Measurements from ENCODE around the gene EIPR1.
"Not testable (repeated sequence)": the region's sequence is repeated elsewhere in the genome, so short reads cannot be mapped to it uniquely, and the experiment has no call there.

Gene EIPR1

GRCh38 chr2:3283876-3284656 is 93.6 kb downstream of the EIPR1 start:
- not testable (repeated sequence) for DNase-seq

GRCh38 chr2:3283206-3283605 is 94.4 kb downstream of the EIPR1 start:
- no peak for DNase-seq

GRCh38 chr2:3282056-3282998 is 95.3 kb downstream of the EIPR1 start:
- no peak for DNase-seq

GRCh38 chr2:3280683-3281520 is 96.7 kb downstream of the EIPR1 start:
- no peak for DNase-seq

- DNase-seq = no peak
Measured at GRCh38 chr2:3280197-3280596, 97.4 kb downstream of the EIPR1 start.

GRCh38 chr2:3279236-3279960 is 98.2 kb downstream of the EIPR1 start:
- DNase-seq = no peak

GRCh38 chr2:3278521-3279218 is 98.9 kb downstream of the EIPR1 start:
- DNase-seq = no peak

- DNase-seq = no peak
Measured at GRCh38 chr2:3277748-3278520, 99.7 kb downstream of the EIPR1 start.

- DNase-seq = no peak
Measured at GRCh38 chr2:3277050-3277747, 100.4 kb downstream of the EIPR1 start.

- no peak for DNase-seq
Measured at GRCh38 chr2:3272761-3273160, 104.9 kb downstream of the EIPR1 start.

- no peak for DNase-seq
Measured at GRCh38 chr2:3270095-3270478, 107.5 kb downstream of the EIPR1 start.

GRCh38 chr2:3269425-3270094 is 108.1 kb downstream of the EIPR1 start:
- no peak for DNase-seq

- DNase-seq = no peak
Measured at GRCh38 chr2:3268705-3269029, 109.0 kb downstream of the EIPR1 start.

GRCh38 chr2:3267869-3268704 is 109.5 kb downstream of the EIPR1 start:
- DNase-seq = no peak

GRCh38 chr2:3266925-3267867 is 110.4 kb downstream of the EIPR1 start:
- no peak for DNase-seq

- no peak for DNase-seq
Measured at GRCh38 chr2:3265981-3266924, 111.4 kb downstream of the EIPR1 start.

All from CD4-positive, alpha-beta T cell treated with Interleukin-10 for 1 hour (primary cell).